Measurements from ENCODE around the gene RGS14.

DNA sequence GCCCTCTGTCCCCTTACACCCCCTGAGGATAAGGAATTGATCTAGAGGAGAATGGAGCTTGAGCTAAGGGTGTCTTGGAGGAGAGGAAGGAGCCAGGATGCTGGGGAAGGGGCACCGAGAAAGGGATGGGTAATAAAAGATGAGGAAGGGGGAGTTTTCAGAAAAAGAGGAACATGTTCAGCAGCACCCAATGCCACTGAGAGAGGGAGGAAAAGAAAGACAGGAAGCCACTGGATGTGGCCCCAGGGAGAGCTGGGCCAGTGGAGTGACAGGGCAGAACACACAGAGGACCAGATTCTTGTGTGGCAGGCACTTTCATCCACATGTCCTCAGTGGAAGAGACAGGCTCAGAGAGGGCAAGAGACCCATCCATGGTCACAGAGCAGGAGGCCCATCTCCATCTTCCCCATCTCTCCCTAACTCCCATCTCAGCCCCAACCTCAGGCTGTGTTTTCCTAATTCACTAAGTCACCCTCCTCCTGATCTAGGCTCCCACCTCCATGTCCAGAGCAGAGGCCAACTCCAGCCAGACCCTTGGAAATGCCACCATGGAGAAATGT is 35.6 kb downstream of the RGS14 start:
- TF ChIP-seq, protein P1, sequence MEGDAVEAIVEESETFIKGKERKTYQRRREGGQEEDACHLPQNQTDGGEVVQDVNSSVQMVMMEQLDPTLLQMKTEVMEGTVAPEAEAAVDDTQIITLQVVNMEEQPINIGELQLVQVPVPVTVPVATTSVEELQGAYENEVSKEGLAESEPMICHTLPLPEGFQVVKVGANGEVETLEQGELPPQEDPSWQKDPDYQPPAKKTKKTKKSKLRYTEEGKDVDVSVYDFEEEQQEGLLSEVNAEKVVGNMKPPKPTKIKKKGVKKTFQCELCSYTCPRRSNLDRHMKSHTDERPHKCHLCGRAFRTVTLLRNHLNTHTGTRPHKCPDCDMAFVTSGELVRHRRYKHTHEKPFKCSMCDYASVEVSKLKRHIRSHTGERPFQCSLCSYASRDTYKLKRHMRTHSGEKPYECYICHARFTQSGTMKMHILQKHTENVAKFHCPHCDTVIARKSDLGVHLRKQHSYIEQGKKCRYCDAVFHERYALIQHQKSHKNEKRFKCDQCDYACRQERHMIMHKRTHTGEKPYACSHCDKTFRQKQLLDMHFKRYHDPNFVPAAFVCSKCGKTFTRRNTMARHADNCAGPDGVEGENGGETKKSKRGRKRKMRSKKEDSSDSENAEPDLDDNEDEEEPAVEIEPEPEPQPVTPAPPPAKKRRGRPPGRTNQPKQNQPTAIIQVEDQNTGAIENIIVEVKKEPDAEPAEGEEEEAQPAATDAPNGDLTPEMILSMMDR (IDR thresholded peaks at IDR 0.05 in 2 of 3, conservative IDR thresholded peaks at IDR 0.05 in 1 of 3; ENCODE audit: borderline replicate concordance in 1 of 3, insufficient read depth in 1 of 3, low read depth in 2 of 3, low read length in 2 of 3), result no peak
- no peak for TF ChIP-seq EZH2 (IDR thresholded peaks at IDR 0.05)
- TF ChIP-seq EZH2phosphoT487 (IDR thresholded peaks at IDR 0.05; ENCODE audit: borderline replicate concordance), result no peak
- TF ChIP-seq ZFX (IDR thresholded peaks at IDR 0.05), result no peak
- no peak for TF ChIP-seq POLR2A (IDR thresholded peaks at IDR 0.05; ENCODE audit: borderline replicate concordance, extremely low read depth, insufficient read depth, insufficient read length)
- TF ChIP-seq POLR2AphosphoS5 (IDR thresholded peaks at IDR 0.05; ENCODE audit: low read depth, low read length), result no peak
- TF ChIP-seq CEBPB (IDR thresholded peaks at IDR 0.05; ENCODE audit: low read depth), result no peak
- TF ChIP-seq RAD21 (IDR thresholded peaks at IDR 0.05; ENCODE audit: low read depth), result no peak
- no peak for TF ChIP-seq EGR1 (IDR thresholded peaks at IDR 0.05; ENCODE audit: low read depth)
- TF ChIP-seq JUND (IDR thresholded peaks at IDR 0.05), result no peak
- no peak for TF ChIP-seq SIN3A (IDR thresholded peaks at IDR 0.05; ENCODE audit: low read depth)
- TF ChIP-seq, protein P2, sequence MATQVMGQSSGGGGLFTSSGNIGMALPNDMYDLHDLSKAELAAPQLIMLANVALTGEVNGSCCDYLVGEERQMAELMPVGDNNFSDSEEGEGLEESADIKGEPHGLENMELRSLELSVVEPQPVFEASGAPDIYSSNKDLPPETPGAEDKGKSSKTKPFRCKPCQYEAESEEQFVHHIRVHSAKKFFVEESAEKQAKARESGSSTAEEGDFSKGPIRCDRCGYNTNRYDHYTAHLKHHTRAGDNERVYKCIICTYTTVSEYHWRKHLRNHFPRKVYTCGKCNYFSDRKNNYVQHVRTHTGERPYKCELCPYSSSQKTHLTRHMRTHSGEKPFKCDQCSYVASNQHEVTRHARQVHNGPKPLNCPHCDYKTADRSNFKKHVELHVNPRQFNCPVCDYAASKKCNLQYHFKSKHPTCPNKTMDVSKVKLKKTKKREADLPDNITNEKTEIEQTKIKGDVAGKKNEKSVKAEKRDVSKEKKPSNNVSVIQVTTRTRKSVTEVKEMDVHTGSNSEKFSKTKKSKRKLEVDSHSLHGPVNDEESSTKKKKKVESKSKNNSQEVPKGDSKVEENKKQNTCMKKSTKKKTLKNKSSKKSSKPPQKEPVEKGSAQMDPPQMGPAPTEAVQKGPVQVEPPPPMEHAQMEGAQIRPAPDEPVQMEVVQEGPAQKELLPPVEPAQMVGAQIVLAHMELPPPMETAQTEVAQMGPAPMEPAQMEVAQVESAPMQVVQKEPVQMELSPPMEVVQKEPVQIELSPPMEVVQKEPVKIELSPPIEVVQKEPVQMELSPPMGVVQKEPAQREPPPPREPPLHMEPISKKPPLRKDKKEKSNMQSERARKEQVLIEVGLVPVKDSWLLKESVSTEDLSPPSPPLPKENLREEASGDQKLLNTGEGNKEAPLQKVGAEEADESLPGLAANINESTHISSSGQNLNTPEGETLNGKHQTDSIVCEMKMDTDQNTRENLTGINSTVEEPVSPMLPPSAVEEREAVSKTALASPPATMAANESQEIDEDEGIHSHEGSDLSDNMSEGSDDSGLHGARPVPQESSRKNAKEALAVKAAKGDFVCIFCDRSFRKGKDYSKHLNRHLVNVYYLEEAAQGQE (IDR thresholded peaks at IDR 0.05; ENCODE audit: low read depth), result no peak

All from HCT116 (cell line).